ENCODE measurements around the gene ATG16L1.

ATG16L1 gene

GRCh38 chr2:233338046-233338445 is 86.6 kb downstream of the ATG16L1 start:
- DNase-seq, result no peak

- no peak for DNase-seq
Observed at GRCh38 chr2:233338812-233339368, 87.4 kb downstream of the ATG16L1 start.

- no peak for DNase-seq
Observed at GRCh38 chr2:233339427-233339826, 88.0 kb downstream of the ATG16L1 start.

- no peak for DNase-seq
Observed at GRCh38 chr2:233341296-233341695, 89.8 kb downstream of the ATG16L1 start.

GRCh38 chr2:233342301-233342700 is 90.8 kb downstream of the ATG16L1 start:
- DNase-seq, result no peak

- no peak for DNase-seq
Observed at GRCh38 chr2:233343171-233343705, 91.8 kb downstream of the ATG16L1 start.
